Lower lobe of right lung (tissue), 2 donors: ENCODE measurements around the gene ATP6V1E1. TPM values are rescaled to one million over a fixed set of nuclear protein-coding genes. Genes with fewer than 3 reads are reported as not detected.
A peak's percentile ranks its signal among the peaks of the same experiment; 100 is the strongest.
"Not testable (repeated sequence)": the region's sequence is repeated elsewhere in the genome, so short reads cannot be mapped to it uniquely, and the experiment has no call there.

Experiments
- ATAC-seq, 2 donors: fragments of 200-7000 bp; cut with Tn5 transposase; one replicate each; pipeline ENCODE4 v1.9.1; 2020 to 2022; ENCODE audit warnings: mild to moderate bottlenecking in 2 of 2, moderate library complexity in 2 of 2
- DNase-seq: peaks from one replicate; pipeline ENCODE4 v3.0.0-alpha.2; 2020
- H3K27ac ChIP-seq: fragments of 200-600 bp; one replicate; pipeline ENCODE4 v1.8.0; 2022
- H3K27me3 ChIP-seq: fragments of 200-600 bp; one replicate; pipeline ENCODE4 v1.8.0; 2022; ENCODE audit warnings: low read depth
- H3K36me3 ChIP-seq: fragments of 200-600 bp; one replicate; pipeline ENCODE4 v1.8.0; 2022; ENCODE audit warnings: mild to moderate bottlenecking
- H3K4me1 ChIP-seq: fragments of 200-600 bp; one replicate; pipeline ENCODE4 v1.8.0; 2022
- H3K4me3 ChIP-seq: fragments of 200-600 bp; one replicate; pipeline ENCODE4 v1.8.0; 2022; ENCODE audit warnings: mild to moderate bottlenecking
- H3K9me3 ChIP-seq: fragments of 200-600 bp; one replicate; pipeline ENCODE4 v1.8.0; 2022
- CTCF ChIP-seq: fragments of 200-600 bp; IDR thresholded peaks from one replicate; pipeline ENCODE4 v1.8.0; 2022; ENCODE audit warnings: antibody characterized with exemption, mild to moderate bottlenecking
- intact Hi-C: fragments of 100-400 bp; cut with DNase I; formaldehyde crosslinking; loops from one replicate; pipeline ENCODE4 v1.11.0; 2022
- total RNA-seq: library from RNA; stranded (reverse); fragmentation: NEBNext Ultra II Directional; extraction: Animal tissue kit (Norgen Biotek cat#: 25700); gene quantifications from one replicate; pipeline ENCODE4 v1.2.1, GENCODE V29; 2021
- donor health status: DM: no; HTN: yes; CAD: no; lungs with severe emphysema.

Gene ATP6V1E1
- total RNA-seq, 1 donor from 2014 or later: 133 TPM

GRCh38 chr22:17569971-17570511 is 58.5 kb downstream of the ATP6V1E1 start:
- H3K4me3 ChIP-seq: peak overlapping the region; percentile 25

GRCh38 chr22:17566776-17567175 is 61.8 kb downstream of the ATP6V1E1 start:
- no peaks in the 10 kb centered on the region for H3K27me3 ChIP-seq
- no peak for DNase-seq
- intact Hi-C loops: no loop called here
- no peak overlapping the region for H3K4me3 ChIP-seq
- H3K27ac ChIP-seq: no peak overlapping the region
- TF ChIP-seq CTCF: no peak
- no peaks in the 10 kb centered on the region for H3K9me3 ChIP-seq
- peaks cover 39% of the 10 kb centered on the region for H3K4me1 ChIP-seq
- no peak for ATAC-seq
- H3K36me3 ChIP-seq: no peaks in the 10 kb centered on the region

More at GRCh38 chr22:17569971-17570511, 58.5 kb downstream of the ATP6V1E1 start:
- H3K27ac ChIP-seq: peak overlapping the region; percentile 88
- no peaks in the 10 kb centered on the region for H3K36me3 ChIP-seq
- H3K9me3 ChIP-seq: no peaks in the 10 kb centered on the region
- intact Hi-C loops: no loop called here
- TF ChIP-seq CTCF: no peak
- no peaks in the 10 kb centered on the region for H3K27me3 ChIP-seq
- ATAC-seq: peak; percentile 55 to 60
- peaks cover 31% of the 10 kb centered on the region for H3K4me1 ChIP-seq
- DNase-seq: no peak

GRCh38 chr22:17566016-17566687 is 62.4 kb downstream of the ATP6V1E1 start:
- intact Hi-C loops, H3K27me3 ChIP-seq, H3K27ac ChIP-seq, H3K4me3 ChIP-seq, H3K36me3 ChIP-seq, ATAC-seq, DNase-seq, H3K9me3 ChIP-seq: not testable (repeated sequence)
- H3K4me1 ChIP-seq: peaks cover 33% of the 10 kb centered on the region

GRCh38 chr22:17563936-17564391 is 64.6 kb downstream of the ATP6V1E1 start:
- ATAC-seq (peak in 1 of 2 donors; percentile 35), DNase-seq (no peak)
- no peaks in the 10 kb centered on the region for H3K9me3 ChIP-seq
- intact Hi-C loops: no loop called here
- TF ChIP-seq CTCF: no peak
- no peaks in the 10 kb centered on the region for H3K36me3 ChIP-seq
- H3K4me1 ChIP-seq: peaks cover 16% of the 10 kb centered on the region
- peak overlapping the region; percentile 65 for H3K27ac ChIP-seq
- H3K4me3 ChIP-seq: peak overlapping the region; percentile 21
- no peaks in the 10 kb centered on the region for H3K27me3 ChIP-seq

- DNase-seq: no peak
- H3K9me3 ChIP-seq: no peaks in the 10 kb centered on the region
- peak within 1 kb of the TSS; percentile 21 for H3K4me3 ChIP-seq
- peaks cover 14% of the 10 kb centered on the region for H3K4me1 ChIP-seq
- no peaks in the 10 kb centered on the region for H3K36me3 ChIP-seq
- intact Hi-C loops: no loop called here
- peak within 1 kb of the TSS; percentile 65 for H3K27ac ChIP-seq
- no peaks in the 10 kb centered on the region for H3K27me3 ChIP-seq
- TF ChIP-seq CTCF: no peak
- ATAC-seq: peak; percentile 70 to 76
Observed at GRCh38 chr22:17562906-17563870, 65.4 kb downstream of the ATP6V1E1 start, which contains the start of gene SLC25A18. Gene SLC25A18 (plus strand): TSS chr22:17563498. CDS start chr22:17579945, 16,447 bp downstream.
